Fibroblast of pulmonary artery (primary cell): ENCODE data around the gene RUFY2.
"Not testable (repeated sequence)": the region's sequence is repeated elsewhere in the genome, so short reads cannot be mapped to it uniquely, and the experiment has no call there.

Experiments
- DNase-seq: peaks from one replicate; pipeline ENCODE4 v3.0.0-alpha.2; 2010; ENCODE audit warnings: low read depth
- H3K4me3 ChIP-seq: replicated peaks from 2 replicates; pipeline ENCODE4 v1.5.1; 2011; ENCODE audit warnings: low read depth, mild to moderate bottlenecking, control low read depth, low read length, moderate library complexity
- CTCF ChIP-seq: IDR thresholded peaks from 2 replicates; pipeline ENCODE4 v1.5.1; 2011; ENCODE audit warnings: mild to moderate bottlenecking, control low read depth, low read length, inconsistent platforms; ENCODE audit errors: missing control alignments

Gene RUFY2

GRCh38 chr10:68333058-68333395 lies 74.0 kb downstream of the RUFY2 start:
- no peak for TF ChIP-seq CTCF
- DNase-seq: peak; percentile 74
- H3K4me3 ChIP-seq: peak overlapping the region; percentile 87

- peak within 1 kb of the TSS; percentile 87 for H3K4me3 ChIP-seq
- DNase-seq: peak; percentile 86
- peak; percentile 57 for TF ChIP-seq CTCF
These were observed 74.6 kb downstream of the RUFY2 start, which contains the start of gene PBLD for GRCh38 chr10:68332259-68333057. TSS of gene PBLD (minus strand) at chr10:68332928. CDS start at chr10:68306844, 26,084 bp downstream.

GRCh38 chr10:68331455-68332258 lies 75.4 kb downstream of the RUFY2 start, which contains the start of gene HNRNPH3:
TSS of gene HNRNPH3 (plus strand) at chr10:68332064. CDS start at chr10:68337222, 5,158 bp downstream.
- peak within 1 kb of the TSS; percentile 87 for H3K4me3 ChIP-seq
- TF ChIP-seq CTCF: no peak
- DNase-seq: peak; percentile 99

- peak; percentile 41 for DNase-seq
- TF ChIP-seq CTCF: no peak
- peak overlapping the region; percentile 87 for H3K4me3 ChIP-seq
These were observed 76.1 kb downstream of the RUFY2 start for GRCh38 chr10:68330852-68331454.

GRCh38 chr10:68329506-68329861 lies 77.6 kb downstream of the RUFY2 start:
- no peak for DNase-seq
- no peak overlapping the region for H3K4me3 ChIP-seq
- TF ChIP-seq CTCF: no peak

- no peak for TF ChIP-seq CTCF
- H3K4me3 ChIP-seq: peak overlapping the region; percentile 30
- DNase-seq: peak; percentile 85
These were observed 78.9 kb downstream of the RUFY2 start for GRCh38 chr10:68327889-68328786.

GRCh38 chr10:68324396-68324795 lies 82.7 kb downstream of the RUFY2 start:
- not testable (repeated sequence) for H3K4me3 ChIP-seq

More at GRCh38 chr10:68324396-68324795, 82.7 kb downstream of the RUFY2 start:
- DNase-seq: not testable (repeated sequence)
